Transverse colon (tissue), 4 donors: ENCODE measurements around the gene C10orf90.

Experiments used
- EP300 ChIP-seq: sonication (generic); formaldehyde crosslinking; IDR thresholded peaks from one replicate; pipeline ENCODE4 v1.6.1; 2017; ENCODE audit warnings: antibody characterized with exemption, low read depth
- POLR2A ChIP-seq: fragments of 450-650 bp; IDR thresholded peaks from one replicate; pipeline ENCODE4 v1.6.1; 2016; ENCODE audit warnings: antibody characterized with exemption, mild to moderate bottlenecking, moderate library complexity
- POLR2AphosphoS5 ChIP-seq, 3 donors: sonication (generic); formaldehyde crosslinking; IDR thresholded peaks; one replicate each; pipeline ENCODE4 v1.6.1; 2016; ENCODE audit warnings: antibody characterized with exemption in 3 of 3
- TF ChIP-seq, protein P1 (sequence below), 5 experiments: fragments of 200-600 bp in 3 of 5; fragments of 450-650 bp in 2 of 5; sonication (generic) in 3 of 5; IDR thresholded peaks; 1 replicate in 2 of 5; 2 replicates in 3 of 5; pipeline ENCODE4 v1.5.1; 2016 to 2017; ENCODE audit warnings: antibody characterized with exemption in 5 of 5, inconsistent platforms in 3 of 5, mild to moderate bottlenecking in 2 of 5, moderate library complexity in 1 of 5

DNA sequence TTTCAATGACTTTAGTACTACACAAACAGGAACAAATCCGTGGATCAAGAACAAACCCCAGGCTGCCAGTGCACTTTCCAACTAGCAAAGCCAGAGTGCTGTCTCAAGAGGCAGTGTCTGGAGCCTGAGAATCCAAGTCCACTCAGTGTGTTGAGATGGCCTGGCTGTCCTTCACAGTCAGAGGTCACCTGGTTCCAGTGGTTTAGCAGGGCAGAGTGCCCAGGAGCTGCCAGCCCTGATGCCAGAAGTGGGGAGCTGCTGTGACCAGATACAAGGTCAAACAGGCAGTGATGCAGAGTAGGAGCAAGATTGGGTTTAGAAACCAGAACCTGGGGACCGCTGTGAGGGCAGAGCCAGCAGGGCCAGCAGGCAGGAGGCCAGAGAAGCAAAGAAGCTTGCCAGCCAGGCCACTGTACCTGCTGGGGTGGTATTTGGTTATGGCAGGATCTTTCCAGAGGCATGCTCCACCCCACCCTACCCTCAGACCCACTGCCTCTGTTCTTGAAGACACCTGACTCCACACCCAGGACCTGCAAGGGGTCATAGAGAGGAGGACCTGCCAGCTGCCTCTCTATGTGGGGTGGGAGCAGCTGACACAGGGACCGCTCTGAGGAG lies 35.6 kb upstream of the C10orf90 start:
- TF ChIP-seq POLR2A, result no peak
- TF ChIP-seq, protein P1, sequence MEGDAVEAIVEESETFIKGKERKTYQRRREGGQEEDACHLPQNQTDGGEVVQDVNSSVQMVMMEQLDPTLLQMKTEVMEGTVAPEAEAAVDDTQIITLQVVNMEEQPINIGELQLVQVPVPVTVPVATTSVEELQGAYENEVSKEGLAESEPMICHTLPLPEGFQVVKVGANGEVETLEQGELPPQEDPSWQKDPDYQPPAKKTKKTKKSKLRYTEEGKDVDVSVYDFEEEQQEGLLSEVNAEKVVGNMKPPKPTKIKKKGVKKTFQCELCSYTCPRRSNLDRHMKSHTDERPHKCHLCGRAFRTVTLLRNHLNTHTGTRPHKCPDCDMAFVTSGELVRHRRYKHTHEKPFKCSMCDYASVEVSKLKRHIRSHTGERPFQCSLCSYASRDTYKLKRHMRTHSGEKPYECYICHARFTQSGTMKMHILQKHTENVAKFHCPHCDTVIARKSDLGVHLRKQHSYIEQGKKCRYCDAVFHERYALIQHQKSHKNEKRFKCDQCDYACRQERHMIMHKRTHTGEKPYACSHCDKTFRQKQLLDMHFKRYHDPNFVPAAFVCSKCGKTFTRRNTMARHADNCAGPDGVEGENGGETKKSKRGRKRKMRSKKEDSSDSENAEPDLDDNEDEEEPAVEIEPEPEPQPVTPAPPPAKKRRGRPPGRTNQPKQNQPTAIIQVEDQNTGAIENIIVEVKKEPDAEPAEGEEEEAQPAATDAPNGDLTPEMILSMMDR (IDR thresholded peaks at IDR 0.05), result no peak
- no peak for TF ChIP-seq POLR2AphosphoS5 (IDR thresholded peaks at IDR 0.05)
- TF ChIP-seq EP300, result no peak
